CD4-positive, alpha-beta memory T cell (primary cell): Measurements from ENCODE around the gene FN1. TPM values are rescaled to one million over a fixed set of nuclear protein-coding genes. Genes with fewer than 3 reads are reported as not detected.

ENCODE experiments used
- CTCF ChIA-PET: fragments of 350-600 bp; sonication (Branson Sonifier 250); formaldehyde crosslinking; loops from one replicate; lab custom pipeline; 2021; ENCODE audit warnings: inconsistent platforms; ENCODE audit not compliant: partially characterized antibody; lab: Charles Lee
- POLR2A ChIA-PET: fragments of 350-600 bp; sonication (Branson Sonifier 250); formaldehyde crosslinking; loops from one replicate; lab custom pipeline; 2021; ENCODE audit not compliant: partially characterized antibody; lab: Charles Lee
- DNase-seq, 5 donors: peaks; one replicate each; pipeline versions ENCODE4 v3.0.0 to v3.0.0-alpha.2; 2020 to 2022; ENCODE audit warnings: mixed read lengths in 1 of 5
- H3K27ac ChIP-seq: one replicate; pipeline ENCODE4 v1.7.0; 2013; ENCODE audit warnings: low read depth, low read length
- H3K27me3 ChIP-seq: 2 replicates; pipeline ENCODE4 v1.7.0; 2013; ENCODE audit warnings: mild to moderate bottlenecking, low read length, moderate library complexity; ENCODE audit not compliant: insufficient read depth
- H3K36me3 ChIP-seq: 2 replicates; pipeline ENCODE4 v1.7.0; 2013; ENCODE audit warnings: mild to moderate bottlenecking, low read length, moderate library complexity; ENCODE audit not compliant: insufficient read depth
- H3K4me1 ChIP-seq: 2 replicates; pipeline ENCODE4 v1.7.0; 2013; ENCODE audit warnings: mild to moderate bottlenecking, low read length, moderate library complexity; ENCODE audit not compliant: insufficient read depth
- H3K4me3 ChIP-seq, 2 donors: one replicate each; pipeline ENCODE4 v1.7.0; 2013; ENCODE audit warnings: low read length in 2 of 2, mild to moderate bottlenecking in 1 of 2
- H3K9me3 ChIP-seq, 2 donors: one replicate each; pipeline ENCODE4 v1.7.0; 2013; ENCODE audit warnings: low read length in 2 of 2, control low read depth in 1 of 2; ENCODE audit not compliant: control insufficient read depth in 1 of 2
- H3K27ac Mint-ChIP-seq, 7 donors: one replicate each; pipeline ENCODE4 v1.8.0; 2020 to 2021; ENCODE audit warnings: mixed read lengths in 7 of 7, mild to moderate bottlenecking in 6 of 7, inconsistent platforms in 3 of 7, moderate library complexity in 3 of 7
- H3K27me3 Mint-ChIP-seq, 2 donors: one replicate each; pipeline ENCODE4 v1.8.0; 2020 to 2021; ENCODE audit warnings: mixed read lengths in 2 of 2
- H3K36me3 Mint-ChIP-seq, 2 donors: one replicate each; pipeline ENCODE4 v1.8.0; 2020 to 2021; ENCODE audit warnings: mixed read lengths in 2 of 2, inconsistent platforms in 1 of 2, mild to moderate bottlenecking in 1 of 2
- H3K4me1 Mint-ChIP-seq, 4 donors: one replicate each; pipeline ENCODE4 v1.8.0; 2020 to 2021; ENCODE audit warnings: mixed read lengths in 4 of 4, mild to moderate bottlenecking in 1 of 4
- H3K4me3 Mint-ChIP-seq, 8 donors: one replicate each; pipeline ENCODE4 v1.8.0; 2020 to 2021; ENCODE audit warnings: mixed read lengths in 8 of 8, mild to moderate bottlenecking in 7 of 8, moderate library complexity in 6 of 8, inconsistent platforms in 3 of 8
- H3K9me3 Mint-ChIP-seq, 8 donors: one replicate each; pipeline ENCODE4 v1.8.0; 2020 to 2021; ENCODE audit warnings: mixed read lengths in 8 of 8, mild to moderate bottlenecking in 5 of 8, inconsistent platforms in 3 of 8, moderate library complexity in 1 of 8
- intact Hi-C: fragments of 100-400 bp; cut with micrococcal nuclease; formaldehyde crosslinking; loops from one replicate; pipeline ENCODE4 v1.15.1; 2023
- polyA plus RNA-seq, 2 donors: library from polyadenylated mRNA; unstranded; fragments of 300-500 nt; fragmentation: Illumina TruSeq; gene quantifications; one replicate each; pipeline ENCODE4 v1.2.3, GENCODE V29; 2021
- total RNA-seq, 2 experiments: library from RNA; stranded (reverse); gene quantifications; one replicate each; pipeline ENCODE4 v1.2.3, GENCODE V29; 2021

Gene FN1
- total and polyA plus RNA-seq, 4 experiments from 2014 or later, result 0.38 to 1.2 TPM; not detected in 2

GRCh38 chr2:215415820-215416577 is 19.9 kb downstream of the FN1 start:
- Histone ChIP-seq H3K36me3 (no peaks in the 10 kb centered on the region), H3K27ac (no peak overlapping the region), H3K4me1 (no peaks in the 10 kb centered on the region), H3K27me3 (no peaks in the 10 kb centered on the region), H3K4me3 (no peak overlapping the region), H3K9me3 (no peaks in the 10 kb centered on the region)
- peaks cover 0 to 3% (median 0%) of the 10 kb centered on the region in 8 donors for H3K9me3 Mint-ChIP-seq
- no peak for DNase-seq
- intact Hi-C loops, result no loop called here
- no peak overlapping the region for H3K4me3 Mint-ChIP-seq
- no peaks in the 10 kb centered on the region for H3K4me1 Mint-ChIP-seq
- POLR2A ChIA-PET, result no interaction called here
- H3K27me3 Mint-ChIP-seq, result peaks cover 12 to 14% of the 10 kb centered on the region in 2 donors
- no peaks in the 10 kb centered on the region for H3K36me3 Mint-ChIP-seq
- CTCF ChIA-PET, result no interaction called here
- no peak overlapping the region for H3K27ac Mint-ChIP-seq

- no peak overlapping the region for H3K4me3 ChIP-seq
- no peak overlapping the region for H3K27ac ChIP-seq
- no peaks in the 10 kb centered on the region for H3K4me1 Mint-ChIP-seq
- H3K36me3 ChIP-seq, result no peaks in the 10 kb centered on the region
- ChIA-PET CTCF (no interaction called here), POLR2A (no interaction called here)
- intact Hi-C loops, result no loop called here
- no peak overlapping the region for H3K27ac Mint-ChIP-seq
- H3K4me3 Mint-ChIP-seq, result no peak overlapping the region
- H3K36me3 Mint-ChIP-seq, result no peaks in the 10 kb centered on the region
- DNase-seq, result no peak
- no peaks in the 10 kb centered on the region for H3K27me3 ChIP-seq
- peaks cover 0 to 3% (median 0%) of the 10 kb centered on the region in 8 donors for H3K9me3 Mint-ChIP-seq
- H3K4me1 ChIP-seq, result no peaks in the 10 kb centered on the region
- H3K9me3 ChIP-seq, result no peaks in the 10 kb centered on the region
- peaks cover 9 to 14% of the 10 kb centered on the region in 2 donors for H3K27me3 Mint-ChIP-seq
Observed at GRCh38 chr2:215415218-215415617, 20.6 kb downstream of the FN1 start.

- Mint-ChIP-seq H3K9me3 (peaks cover 0 to 3% (median 0%) of the 10 kb centered on the region in 8 donors), H3K36me3 (no peaks in the 10 kb centered on the region), H3K27ac (no peak overlapping the region), H3K4me3 (no peak overlapping the region), H3K27me3 (peaks cover 12 to 15% of the 10 kb centered on the region in 2 donors), H3K4me1 (no peaks in the 10 kb centered on the region)
- ChIA-PET POLR2A (no interaction called here), CTCF (no interaction called here)
- no peaks in the 10 kb centered on the region for H3K4me1 ChIP-seq
- no peaks in the 10 kb centered on the region for H3K36me3 ChIP-seq
- no peak for DNase-seq
- H3K27ac ChIP-seq, result no peak overlapping the region
- no peak overlapping the region for H3K4me3 ChIP-seq
- intact Hi-C loops, result no loop called here
- H3K9me3 ChIP-seq, result no peaks in the 10 kb centered on the region
- H3K27me3 ChIP-seq, result no peaks in the 10 kb centered on the region
Observed at GRCh38 chr2:215414674-215415073, 21.2 kb downstream of the FN1 start.

GRCh38 chr2:215413974-215414373 is 21.9 kb downstream of the FN1 start:
- H3K27ac Mint-ChIP-seq, result no peak overlapping the region
- no peaks in the 10 kb centered on the region for H3K36me3 Mint-ChIP-seq
- intact Hi-C loops, result no loop called here
- H3K27ac ChIP-seq, result no peak overlapping the region
- ChIA-PET CTCF (interaction anchor here (0.6 kb wide), 1 partner anchor 31 kb away, joined by 3 read pairs; no protein-coding TSS in a partner anchor), POLR2A (no interaction called here)
- H3K27me3 ChIP-seq, result no peaks in the 10 kb centered on the region
- H3K9me3 Mint-ChIP-seq, result peaks cover 0 to 3% (median 0%) of the 10 kb centered on the region in 8 donors
- H3K9me3 ChIP-seq, result no peaks in the 10 kb centered on the region
- no peaks in the 10 kb centered on the region for H3K4me1 Mint-ChIP-seq
- H3K4me3 ChIP-seq, result no peak overlapping the region
- H3K4me3 Mint-ChIP-seq, result no peak overlapping the region
- no peaks in the 10 kb centered on the region for H3K36me3 ChIP-seq
- no peak for DNase-seq
- peaks cover 15 to 17% of the 10 kb centered on the region in 2 donors for H3K27me3 Mint-ChIP-seq
- H3K4me1 ChIP-seq, result no peaks in the 10 kb centered on the region

- intact Hi-C loops, result no loop called here
- CTCF ChIA-PET, result no interaction called here
- H3K27me3 ChIP-seq, result no peaks in the 10 kb centered on the region
Observed at GRCh38 chr2:215413484-215413777, 22.4 kb downstream of the FN1 start.

GRCh38 chr2:215411941-215412743 is 23.7 kb downstream of the FN1 start:
- H3K9me3 ChIP-seq, result no peaks in the 10 kb centered on the region
- Mint-ChIP-seq H3K36me3 (no peaks in the 10 kb centered on the region), H3K27me3 (peaks cover 14 to 15% of the 10 kb centered on the region in 2 donors), H3K27ac (no peak overlapping the region), H3K4me3 (no peak overlapping the region), H3K4me1 (no peaks in the 10 kb centered on the region), H3K9me3 (peaks cover 0 to 3% (median 0%) of the 10 kb centered on the region in 8 donors)
- no peaks in the 10 kb centered on the region for H3K4me1 ChIP-seq
- no peak for DNase-seq
- POLR2A ChIA-PET, result no interaction called here
- CTCF ChIA-PET, result interaction anchor here (0.7 kb wide), 3 partner anchors 189 to 1812 kb away, joined by 3 to 4 read pairs (median 4); no protein-coding TSS in a partner anchor
- intact Hi-C loops, result no loop called here
- H3K27me3 ChIP-seq, result no peaks in the 10 kb centered on the region
- H3K27ac ChIP-seq, result no peak overlapping the region
- H3K4me3 ChIP-seq, result no peak overlapping the region
- H3K36me3 ChIP-seq, result no peaks in the 10 kb centered on the region

More at GRCh38 chr2:215413484-215413777, 22.4 kb downstream of the FN1 start:
- no peak overlapping the region for H3K4me3 Mint-ChIP-seq
- peaks cover 15 to 17% of the 10 kb centered on the region in 2 donors for H3K27me3 Mint-ChIP-seq
- Histone ChIP-seq H3K27ac (no peak overlapping the region), H3K4me1 (no peaks in the 10 kb centered on the region), H3K4me3 (no peak overlapping the region), H3K36me3 (no peaks in the 10 kb centered on the region), H3K9me3 (no peaks in the 10 kb centered on the region)
- H3K4me1 Mint-ChIP-seq, result no peaks in the 10 kb centered on the region
- POLR2A ChIA-PET, result no interaction called here
- H3K27ac Mint-ChIP-seq, result no peak overlapping the region
- no peak for DNase-seq
- H3K36me3 Mint-ChIP-seq, result no peaks in the 10 kb centered on the region
- H3K9me3 Mint-ChIP-seq, result peaks cover 0 to 3% (median 0%) of the 10 kb centered on the region in 8 donors

GRCh38 chr2:215410932-215411285 is 25.0 kb downstream of the FN1 start:
- H3K36me3 Mint-ChIP-seq, result no peaks in the 10 kb centered on the region
- POLR2A ChIA-PET, result no interaction called here
- intact Hi-C loops, result no loop called here

More at GRCh38 chr2:215410932-215411285, 25.0 kb downstream of the FN1 start:
- no peaks in the 10 kb centered on the region for H3K27me3 ChIP-seq
- Mint-ChIP-seq H3K27me3 (peaks cover 12 to 17% of the 10 kb centered on the region in 2 donors), H3K27ac (no peak overlapping the region), H3K4me3 (no peak overlapping the region), H3K9me3 (peaks cover 0 to 3% (median 0%) of the 10 kb centered on the region in 8 donors), H3K4me1 (no peaks in the 10 kb centered on the region)
- no peaks in the 10 kb centered on the region for H3K36me3 ChIP-seq
- DNase-seq, result no peak
- no peaks in the 10 kb centered on the region for H3K4me1 ChIP-seq
- H3K27ac ChIP-seq, result no peak overlapping the region
- CTCF ChIA-PET, result interaction anchor here (0.6 to 0.9 kb wide), 2 partner anchors 9 to 1096 kb away, joined by 3 read pairs; no protein-coding TSS in a partner anchor
- no peak overlapping the region for H3K4me3 ChIP-seq
- no peaks in the 10 kb centered on the region for H3K9me3 ChIP-seq
